ENCODE data around the gene C4BPB. TPM values are rescaled to one million over a fixed set of nuclear protein-coding genes. Genes with fewer than 3 reads are reported as not detected.

C4BPB gene
- total RNA-seq, 5 donors from 2014 or later (not counting 1 experiment from before 2014, with no cell fraction given): 0.66 to 4.8 (median 1.0) TPM; not detected in 1

DNA sequence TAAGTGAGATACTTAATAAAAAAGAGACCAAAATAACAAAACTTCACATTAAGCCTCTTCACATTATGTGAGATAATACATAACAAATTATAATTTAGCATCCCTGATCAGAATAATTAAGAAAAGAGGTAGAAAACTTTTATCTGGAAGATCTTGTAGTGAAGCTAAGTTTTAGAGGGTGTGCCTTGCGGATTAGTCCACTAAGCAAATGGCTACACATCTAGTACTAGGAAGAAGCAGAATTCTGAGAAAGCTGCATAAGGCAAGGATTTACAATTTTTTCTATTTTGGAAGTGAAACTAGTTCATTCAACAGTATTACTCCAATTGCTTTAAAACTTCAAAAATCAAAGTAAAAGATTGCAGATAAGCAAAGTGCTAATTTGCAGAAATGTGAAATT, 41.2 kb upstream of the C4BPB start:
- Mint-ChIP-seq H3K4me1 (peaks cover 74 to 80% (median 76%) of the 10 kb centered on the region in 3 donors), H3K27ac (no peak overlapping the region), H3K9me3 (no peaks in the 10 kb centered on the region), H3K4me3 (no peak overlapping the region), H3K36me3 (peaks cover 30% of the 10 kb centered on the region), H3K27me3 (no peaks in the 10 kb centered on the region)
- peaks cover 0 to 28% of the 10 kb centered on the region in 2 donors for H3K36me3 ChIP-seq (ENCODE audit: control insufficient read depth in 2 of 2, extremely low read depth in 1 of 2, insufficient read depth in 1 of 2, low read length in 1 of 2)
- WGBS (ENCODE audit: insufficient coverage): no CpG with 5 or more reads among the region's 1 CpG
- CTCF ChIA-PET: interaction anchor here (0.5 to 1.2 kb wide), 2 partner anchors 11 to 231 kb away, joined by 3 read pairs; no protein-coding TSS in a partner anchor
- ATAC-seq (replicated peaks in 1 of 4) (no peak), DNase-seq (no peak)
- H3K4me3 ChIP-seq (ENCODE audit: control insufficient read depth in 1 of 2, extremely low read depth in 1 of 2, low read length in 1 of 2): no peak overlapping the region
- H3K27me3 ChIP-seq (replicated peaks in 1 of 2; ENCODE audit: control insufficient read depth in 2 of 2, extremely low read depth in 1 of 2, insufficient read depth in 2 of 2, low read length in 1 of 2): no peaks in the 10 kb centered on the region
- H3K4me1 ChIP-seq (ENCODE audit: control insufficient read depth in 1 of 2, extremely low read depth in 1 of 2, insufficient read depth in 2 of 2, low read length in 2 of 2): peaks cover 18 to 21% of the 10 kb centered on the region in 2 experiments
- no peaks in the 10 kb centered on the region for H3K9me3 ChIP-seq
- H3K27ac ChIP-seq (ENCODE audit: low read length): no peak overlapping the region
- POLR2A ChIA-PET: no interaction called here

DNA sequence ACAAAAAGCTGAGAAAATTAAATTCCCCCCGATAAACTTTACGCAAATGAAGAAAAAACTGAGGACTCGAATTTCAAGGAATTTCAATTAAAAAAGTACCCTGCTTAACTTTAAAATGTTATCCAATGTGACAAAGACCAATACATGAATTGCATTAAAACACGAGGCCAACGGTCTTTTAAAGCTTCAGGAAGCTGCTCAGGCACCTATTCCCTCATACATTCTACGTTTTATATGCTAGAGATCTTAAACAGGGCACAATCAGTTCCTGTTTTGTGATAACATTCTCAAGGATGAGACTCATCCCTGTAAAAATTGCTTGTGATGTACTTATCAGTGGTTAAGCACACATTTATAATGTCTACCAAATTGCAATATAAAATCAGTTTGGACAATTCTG, 40.6 kb upstream of the C4BPB start:
- peaks cover 18 to 25% of the 10 kb centered on the region in 2 experiments for H3K4me1 ChIP-seq (ENCODE audit: control insufficient read depth in 1 of 2, extremely low read depth in 1 of 2, insufficient read depth in 2 of 2, low read length in 2 of 2)
- DNase-seq (no peak), ATAC-seq (replicated peaks in 1 of 4) (no peak)
- Mint-ChIP-seq H3K36me3 (peaks cover 27% of the 10 kb centered on the region), H3K9me3 (no peaks in the 10 kb centered on the region), H3K4me1 (peaks cover 74 to 80% (median 78%) of the 10 kb centered on the region in 3 donors), H3K27ac (no peak overlapping the region), H3K27me3 (no peaks in the 10 kb centered on the region), H3K4me3 (no peak overlapping the region)
- CTCF ChIA-PET: no interaction called here
- POLR2A ChIA-PET: no interaction called here
- WGBS (ENCODE audit: insufficient coverage): 89% methylated on average over 5 of the region's 6 CpGs
- no peak overlapping the region for H3K4me3 ChIP-seq (ENCODE audit: control insufficient read depth in 1 of 2, extremely low read depth in 1 of 2, low read length in 1 of 2)
- no peaks in the 10 kb centered on the region for H3K27me3 ChIP-seq (replicated peaks in 1 of 2; ENCODE audit: control insufficient read depth in 2 of 2, extremely low read depth in 1 of 2, insufficient read depth in 2 of 2, low read length in 1 of 2)
- H3K36me3 ChIP-seq (ENCODE audit: control insufficient read depth in 2 of 2, extremely low read depth in 1 of 2, insufficient read depth in 1 of 2, low read length in 1 of 2): peaks cover 0 to 28% of the 10 kb centered on the region in 2 donors
- H3K9me3 ChIP-seq: no peaks in the 10 kb centered on the region
- no peak overlapping the region for H3K27ac ChIP-seq (ENCODE audit: low read length)

DNA sequence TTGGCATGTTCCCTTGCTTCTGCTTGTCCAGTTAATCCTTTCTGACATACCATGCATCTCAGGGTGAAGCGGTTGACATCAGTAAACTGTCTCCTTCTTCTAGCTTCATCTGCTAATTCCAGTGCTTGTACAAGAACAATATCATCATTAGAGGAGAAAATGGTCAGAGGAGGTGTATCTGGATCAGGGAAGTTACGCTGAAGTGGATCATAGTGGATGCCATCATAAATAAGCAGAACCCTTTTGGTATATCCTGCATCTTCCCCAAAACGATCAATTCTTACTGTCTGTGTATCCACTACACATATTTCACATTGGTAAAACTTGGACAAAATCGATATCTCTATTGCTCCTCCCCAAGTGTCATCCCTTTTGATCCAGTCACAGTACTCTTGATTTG, 39.6 kb upstream of the C4BPB start:
- H3K27me3 Mint-ChIP-seq: no peaks in the 10 kb centered on the region
- ATAC-seq (replicated peaks in 1 of 4): no peak
- CTCF ChIA-PET: interaction anchor here (0.6 to 1.7 kb wide), 5 partner anchors 29 to 440 kb away, joined by 3 to 13 read pairs (median 5); no protein-coding TSS in a partner anchor
- Histone ChIP-seq H3K4me1 (ENCODE audit: control insufficient read depth in 1 of 2, extremely low read depth in 1 of 2, insufficient read depth in 2 of 2, low read length in 2 of 2) (peaks cover 18 to 32% of the 10 kb centered on the region in 2 experiments), H3K4me3 (ENCODE audit: control insufficient read depth in 1 of 2, extremely low read depth in 1 of 2, low read length in 1 of 2) (no peak overlapping the region), H3K36me3 (ENCODE audit: control insufficient read depth in 2 of 2, extremely low read depth in 1 of 2, insufficient read depth in 1 of 2, low read length in 1 of 2) (peaks cover 0 to 28% of the 10 kb centered on the region in 2 donors), H3K9me3 (no peaks in the 10 kb centered on the region), H3K27ac (ENCODE audit: low read length) (no peak overlapping the region), H3K27me3 (replicated peaks in 1 of 2; ENCODE audit: control insufficient read depth in 2 of 2, extremely low read depth in 1 of 2, insufficient read depth in 2 of 2, low read length in 1 of 2) (no peaks in the 10 kb centered on the region)
- H3K4me1 Mint-ChIP-seq: peaks cover 78 to 82% (median 80%) of the 10 kb centered on the region in 3 donors
- peaks cover 27% of the 10 kb centered on the region for H3K36me3 Mint-ChIP-seq
- POLR2A ChIA-PET: interaction anchor here in 1 of 2 donors (0.6 kb wide), 1 partner anchor 487 kb away, joined by 6 read pairs; no protein-coding TSS in a partner anchor
- H3K27ac Mint-ChIP-seq: peak overlapping the region in 1 of 2 donors; percentile 8
- WGBS (ENCODE audit: insufficient coverage): 58% methylated on average over 2 of the region's 4 CpGs
- DNase-seq: no peak
- H3K4me3 Mint-ChIP-seq: peak overlapping the region in 1 of 3 donors; percentile 99
- H3K9me3 Mint-ChIP-seq: no peaks in the 10 kb centered on the region

DNA sequence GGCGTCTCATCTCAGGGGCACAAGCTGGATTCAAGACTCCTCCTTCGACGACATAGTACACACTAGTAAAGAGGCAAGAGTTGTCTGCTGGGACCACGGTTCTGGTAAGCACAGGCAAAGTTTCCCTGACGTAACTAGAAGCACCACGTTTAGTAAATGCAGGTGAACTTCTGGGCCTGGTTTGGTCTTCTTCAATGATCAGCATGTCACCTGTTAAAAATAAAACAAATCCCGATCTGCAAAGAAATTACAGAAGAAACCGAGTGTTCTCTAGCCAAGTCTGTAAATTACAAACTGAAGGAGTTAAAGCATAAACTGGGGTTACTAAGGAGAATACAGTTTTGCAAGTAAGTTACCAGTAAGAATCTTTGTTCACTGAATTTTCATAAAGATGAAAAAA, 39.1 kb upstream of the C4BPB start:
- DNase-seq: no peak
- CTCF ChIA-PET: interaction anchor here (0.6 to 1.7 kb wide), 14 partner anchors 12 to 450 kb away, joined by 3 to 13 read pairs (median 4); partner anchors contain the start of gene CD55 (in 1 of the 2)
- ATAC-seq (replicated peaks in 1 of 4): no peak
- Histone ChIP-seq H3K36me3 (ENCODE audit: control insufficient read depth in 2 of 2, extremely low read depth in 1 of 2, insufficient read depth in 1 of 2, low read length in 1 of 2) (peaks cover 0 to 28% of the 10 kb centered on the region in 2 donors), H3K4me1 (ENCODE audit: control insufficient read depth in 1 of 2, extremely low read depth in 1 of 2, insufficient read depth in 2 of 2, low read length in 2 of 2) (peaks cover 18 to 32% of the 10 kb centered on the region in 2 experiments), H3K4me3 (ENCODE audit: control insufficient read depth in 1 of 2, extremely low read depth in 1 of 2, low read length in 1 of 2) (no peak overlapping the region), H3K27me3 (replicated peaks in 1 of 2; ENCODE audit: control insufficient read depth in 2 of 2, extremely low read depth in 1 of 2, insufficient read depth in 2 of 2, low read length in 1 of 2) (no peaks in the 10 kb centered on the region), H3K9me3 (no peaks in the 10 kb centered on the region), H3K27ac (ENCODE audit: low read length) (peak overlapping the region; percentile 79)
- Mint-ChIP-seq H3K4me3 (peak overlapping the region; percentile 94 to 99 (median 99)), H3K9me3 (no peaks in the 10 kb centered on the region), H3K36me3 (peaks cover 27% of the 10 kb centered on the region), H3K27me3 (no peaks in the 10 kb centered on the region), H3K4me1 (peaks cover 76 to 82% (median 78%) of the 10 kb centered on the region in 3 donors), H3K27ac (peak overlapping the region; percentile 89 to 96)
- POLR2A ChIA-PET: interaction anchor here in 1 of 2 donors (0.7 kb wide), 1 partner anchor 740 kb away, joined by 3 read pairs; no protein-coding TSS in a partner anchor
- 83% methylated on average over 6 of the region's 8 CpGs for WGBS (ENCODE audit: insufficient coverage)

DNA sequence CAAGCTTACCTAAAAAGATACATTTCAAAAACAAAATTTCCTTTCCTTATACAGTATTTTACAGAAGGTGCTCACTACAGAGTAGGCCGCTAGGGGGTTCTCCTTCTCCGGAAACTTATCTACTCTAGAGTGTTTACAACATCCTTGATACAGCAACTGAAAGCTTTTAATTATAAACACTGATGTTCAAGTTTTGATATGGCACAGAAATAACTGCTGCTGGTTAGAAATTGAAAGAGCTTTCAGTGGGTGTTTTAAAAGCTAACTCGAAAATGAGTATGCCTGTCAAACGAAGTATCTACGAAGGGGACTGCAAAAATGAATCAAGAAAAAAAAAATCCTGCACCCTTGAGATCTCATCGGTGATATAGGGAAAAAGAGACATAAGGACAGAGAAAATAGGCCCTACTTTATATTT, 38.7 kb upstream of the C4BPB start:
- ChIA-PET POLR2A (interaction anchor here (0.5 to 0.7 kb wide), 2 partner anchors 382 to 741 kb away, joined by 3 read pairs; no protein-coding TSS in a partner anchor), CTCF (interaction anchor here (0.6 to 1.7 kb wide), 17 partner anchors 11 to 823 kb away, joined by 3 to 13 read pairs (median 4); partner anchors contain the start of genes CD55 (in 1 of the 2) and EIF2D (in 1 of the 2))
- DNase-seq (peak in 31 of 35 experiments; percentile 12 to 77 (median 46)), ATAC-seq (replicated peaks in 1 of 4) (peak; percentile 18 to 43 (median 37))
- Mint-ChIP-seq H3K9me3 (no peaks in the 10 kb centered on the region), H3K4me3 (peak overlapping the region; percentile 94 to 99 (median 99)), H3K4me1 (peaks cover 72 to 82% (median 76%) of the 10 kb centered on the region in 3 donors), H3K36me3 (peaks cover 23% of the 10 kb centered on the region), H3K27me3 (no peaks in the 10 kb centered on the region), H3K27ac (peak overlapping the region; percentile 89 to 96)
- peak overlapping the region; percentile 98 to 100 for H3K4me3 ChIP-seq (ENCODE audit: control insufficient read depth in 1 of 2, extremely low read depth in 1 of 2, low read length in 1 of 2)
- H3K27ac ChIP-seq (ENCODE audit: low read length): peak overlapping the region; percentile 79
- peaks cover 0 to 28% of the 10 kb centered on the region in 2 donors for H3K36me3 ChIP-seq (ENCODE audit: control insufficient read depth in 2 of 2, extremely low read depth in 1 of 2, insufficient read depth in 1 of 2, low read length in 1 of 2)
- WGBS (ENCODE audit: insufficient coverage): no CpG with 5 or more reads among the region's 6 CpGs
- H3K4me1 ChIP-seq (ENCODE audit: control insufficient read depth in 1 of 2, extremely low read depth in 1 of 2, insufficient read depth in 2 of 2, low read length in 2 of 2): peaks cover 18 to 32% of the 10 kb centered on the region in 2 experiments
- no peaks in the 10 kb centered on the region for H3K27me3 ChIP-seq (replicated peaks in 1 of 2; ENCODE audit: control insufficient read depth in 2 of 2, extremely low read depth in 1 of 2, insufficient read depth in 2 of 2, low read length in 1 of 2)
- H3K9me3 ChIP-seq: no peaks in the 10 kb centered on the region

DNA sequence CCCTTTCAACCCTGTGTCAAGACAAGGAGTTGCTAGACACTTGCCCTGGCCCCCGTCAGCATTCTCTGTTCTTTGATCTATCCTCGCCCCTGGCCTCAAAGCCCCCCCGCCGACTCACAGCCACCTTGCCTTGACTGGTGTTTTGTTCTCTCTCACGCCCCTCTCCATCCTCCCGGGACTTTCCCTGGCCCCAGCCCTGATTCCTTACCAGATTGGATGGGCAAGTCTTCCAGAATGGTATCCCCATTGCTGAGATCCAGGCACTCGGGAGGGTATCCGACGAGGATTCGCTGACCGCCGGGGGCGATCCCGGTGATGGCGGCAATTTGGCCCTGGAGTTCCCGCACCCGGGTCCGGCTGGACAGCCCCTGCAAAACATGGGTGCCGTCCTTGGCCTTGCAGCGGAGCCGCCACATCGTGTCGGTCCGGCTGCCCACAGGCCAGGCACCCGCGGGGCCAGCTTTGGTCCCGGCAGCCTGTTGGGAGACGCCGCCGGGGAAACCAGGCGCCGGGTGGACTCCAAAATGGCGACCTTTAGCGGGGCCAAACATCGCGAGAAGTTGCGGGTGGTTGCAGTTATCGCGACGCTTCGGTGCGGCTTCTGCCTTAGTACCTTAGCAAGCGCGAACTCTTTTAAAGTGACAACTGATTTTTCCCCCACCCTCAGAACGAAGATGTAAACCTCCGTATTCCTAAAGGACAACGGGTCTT, 38.0 kb upstream of the C4BPB start:
- CTCF ChIA-PET: interaction anchor here (0.6 to 1.7 kb wide), 13 partner anchors 10 to 822 kb away, joined by 3 to 13 read pairs (median 4); partner anchors contain the start of gene EIF2D (in 1 of the 2)
- under 1% methylated on average over 44 of the region's 47 CpGs for WGBS (ENCODE audit: insufficient coverage)

More for the DNA sequence above, 38.0 kb upstream of the C4BPB start:
- peak overlapping the region; percentile 94 to 99 (median 99) for H3K4me3 Mint-ChIP-seq
- no peaks in the 10 kb centered on the region for H3K27me3 ChIP-seq (replicated peaks in 1 of 2; ENCODE audit: control insufficient read depth in 2 of 2, extremely low read depth in 1 of 2, insufficient read depth in 2 of 2, low read length in 1 of 2)
- peaks cover 20% of the 10 kb centered on the region for H3K36me3 Mint-ChIP-seq
- no peaks in the 10 kb centered on the region for H3K9me3 Mint-ChIP-seq
- H3K4me1 ChIP-seq (ENCODE audit: control insufficient read depth in 1 of 2, extremely low read depth in 1 of 2, insufficient read depth in 2 of 2, low read length in 2 of 2): peaks cover 18 to 32% of the 10 kb centered on the region in 2 experiments
- peak overlapping the region; percentile 98 to 100 for H3K4me3 ChIP-seq (ENCODE audit: control insufficient read depth in 1 of 2, extremely low read depth in 1 of 2, low read length in 1 of 2)
- POLR2A ChIA-PET: interaction anchor here in 1 of 2 donors (0.5 kb wide), 1 partner anchor 381 kb away, joined by 3 read pairs; no protein-coding TSS in a partner anchor
- peaks cover 66 to 78% (median 73%) of the 10 kb centered on the region in 3 donors for H3K4me1 Mint-ChIP-seq
- peak; percentile 49 to 59 (median 57) for ATAC-seq (replicated peaks in 1 of 4)
- no peaks in the 10 kb centered on the region for H3K9me3 ChIP-seq
- H3K27ac ChIP-seq (ENCODE audit: low read length): peak overlapping the region; percentile 79
- H3K27me3 Mint-ChIP-seq: no peaks in the 10 kb centered on the region
- H3K27ac Mint-ChIP-seq: peak overlapping the region; percentile 89 to 96
- DNase-seq: peak; percentile 79 to 95 (median 87)
- peaks cover 0 to 24% of the 10 kb centered on the region in 2 donors for H3K36me3 ChIP-seq (ENCODE audit: control insufficient read depth in 2 of 2, extremely low read depth in 1 of 2, insufficient read depth in 1 of 2, low read length in 1 of 2)

All from T-cell (primary cell).